COR-L47 (cell line): ENCODE measurements around the gene RASSF3.
"Not testable (repeated sequence)": the region's sequence is repeated elsewhere in the genome, so short reads cannot be mapped to it uniquely, and the experiment has no call there.

Experiments
- DNase-seq: peaks from one replicate; lab custom pipeline; 2025; lab: John Stamatoyannopoulos, UW

The RASSF3 gene

GRCh38 chr12:64633011-64633939, 23.0 kb downstream of the RASSF3 start:
- DNase-seq: peak; percentile 15

GRCh38 chr12:64633940-64634337, 23.6 kb downstream of the RASSF3 start:
- DNase-seq: no peak

GRCh38 chr12:64634508-64635092, 24.3 kb downstream of the RASSF3 start:
- DNase-seq: no peak

- no peak for DNase-seq
Measured at GRCh38 chr12:64635356-64635998, 25.2 kb downstream of the RASSF3 start.

GRCh38 chr12:64636856-64637255, 26.6 kb downstream of the RASSF3 start:
- DNase-seq: no peak

- DNase-seq: no peak
Measured at GRCh38 chr12:64639466-64639865, 29.2 kb downstream of the RASSF3 start.

- DNase-seq: no peak
Measured at GRCh38 chr12:64646318-64646717, 36.0 kb downstream of the RASSF3 start.

GRCh38 chr12:64649487-64649886, 39.2 kb downstream of the RASSF3 start:
- DNase-seq: no peak

GRCh38 chr12:64650762-64651161, 40.5 kb downstream of the RASSF3 start:
- no peak for DNase-seq

GRCh38 chr12:64652346-64652745, 42.1 kb downstream of the RASSF3 start:
- no peak for DNase-seq

- no peak for DNase-seq
Measured at GRCh38 chr12:64653123-64653522, 42.8 kb downstream of the RASSF3 start.

GRCh38 chr12:64653907-64654306, 43.6 kb downstream of the RASSF3 start:
- not testable (repeated sequence) for DNase-seq

- no peak for DNase-seq
Measured at GRCh38 chr12:64655141-64655540, 44.8 kb downstream of the RASSF3 start.

- DNase-seq: no peak
Measured at GRCh38 chr12:64656429-64656828, 46.1 kb downstream of the RASSF3 start.

GRCh38 chr12:64658892-64659481, 48.7 kb downstream of the RASSF3 start:
- DNase-seq: no peak

- no peak for DNase-seq
Measured at GRCh38 chr12:64660237-64661018, 50.1 kb downstream of the RASSF3 start.

- DNase-seq: no peak
Measured at GRCh38 chr12:64663015-64663414, 52.7 kb downstream of the RASSF3 start.

- peak; percentile 13 for DNase-seq
Measured at GRCh38 chr12:64665514-64665913, 55.2 kb downstream of the RASSF3 start.

- no peak for DNase-seq
Measured at GRCh38 chr12:64666054-64666914, 56.0 kb downstream of the RASSF3 start.

- DNase-seq: no peak
Measured at GRCh38 chr12:64667793-64668192, 57.5 kb downstream of the RASSF3 start.
